Duodenal mucosa (tissue), 2 donors: ENCODE data around the gene LINC00305.

Experiments used
- H3K27ac ChIP-seq: one replicate; pipeline ENCODE4 v1.7.0; 2013; ENCODE audit warnings: low read depth, low read length
- H3K27me3 ChIP-seq, 2 donors: one replicate each; pipeline ENCODE4 v1.7.0; 2013; ENCODE audit warnings: low read length in 2 of 2, control low read depth in 1 of 2; ENCODE audit not compliant: insufficient read depth in 2 of 2, control insufficient read depth in 1 of 2
- H3K36me3 ChIP-seq, 2 donors: one replicate each; pipeline ENCODE4 v1.7.0; 2013; ENCODE audit warnings: low read length in 2 of 2, control low read depth in 1 of 2; ENCODE audit not compliant: insufficient read depth in 2 of 2, control insufficient read depth in 1 of 2
- H3K4me1 ChIP-seq, 2 donors: one replicate each; pipeline ENCODE4 v1.7.0; 2013; ENCODE audit warnings: low read length in 2 of 2, control low read depth in 1 of 2; ENCODE audit not compliant: insufficient read depth in 2 of 2, control insufficient read depth in 1 of 2
- H3K4me3 ChIP-seq, 2 donors: one replicate each; pipeline ENCODE4 v1.7.0; 2013; ENCODE audit warnings: low read length in 2 of 2, low read depth in 1 of 2
- H3K9ac ChIP-seq, 2 donors: one replicate each; pipeline ENCODE4 v1.7.0; 2013; ENCODE audit warnings: low read length in 2 of 2, low read depth in 1 of 2
- H3K9me3 ChIP-seq, 2 donors: one replicate each; pipeline ENCODE4 v1.7.0; 2013; ENCODE audit warnings: low read length in 2 of 2, control low read depth in 1 of 2; ENCODE audit not compliant: control insufficient read depth in 1 of 2

Gene LINC00305

GRCh38 chr18:64148988-64149387 lies at the start of gene LINC00305:
LINC00305 (minus strand) TSS chr18:64149088.
- H3K27me3 ChIP-seq = no peaks in the 10 kb centered on the region

DNA sequence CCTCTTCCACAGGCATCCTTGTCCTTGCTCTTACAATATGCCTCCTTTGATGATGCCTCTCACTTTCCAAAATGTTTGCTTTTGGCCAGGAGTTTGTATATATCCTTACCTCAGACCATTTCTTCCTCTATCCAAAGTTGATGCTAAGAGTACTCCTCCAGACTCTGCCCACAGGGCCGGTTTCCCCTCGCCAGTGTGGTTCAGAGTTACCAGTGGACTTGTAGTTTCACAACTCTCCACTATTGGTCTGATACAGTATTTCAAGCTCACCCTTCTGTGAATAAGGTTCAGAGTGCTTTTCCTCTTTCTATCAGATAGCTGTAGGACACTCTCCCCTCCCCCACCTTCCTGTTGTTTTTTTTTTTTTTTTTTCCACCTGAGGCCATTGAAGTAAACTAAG lies 42.2 kb upstream of the LINC00305 start:
- Histone ChIP-seq H3K9me3 (no peaks in the 10 kb centered on the region), H3K27me3 (no peaks in the 10 kb centered on the region), H3K36me3 (no peaks in the 10 kb centered on the region), H3K27ac (no peak overlapping the region), H3K9ac (no peak overlapping the region), H3K4me3 (no peak overlapping the region), H3K4me1 (no peaks in the 10 kb centered on the region)

More at GRCh38 chr18:64148988-64149387, at the start of gene LINC00305:
- no peak within 1 kb of the TSS for H3K27ac ChIP-seq
- no peaks in the 10 kb centered on the region for H3K36me3 ChIP-seq
- no peak within 1 kb of the TSS for H3K4me3 ChIP-seq
- no peaks in the 10 kb centered on the region for H3K4me1 ChIP-seq
- no peak within 1 kb of the TSS for H3K9ac ChIP-seq
- H3K9me3 ChIP-seq = no peaks in the 10 kb centered on the region

GRCh38 chr18:64185987-64186386 lies 37.1 kb upstream of the LINC00305 start:
- Histone ChIP-seq H3K4me3 (no peak overlapping the region), H3K9ac (no peak overlapping the region), H3K27me3 (no peaks in the 10 kb centered on the region), H3K9me3 (no peaks in the 10 kb centered on the region), H3K36me3 (no peaks in the 10 kb centered on the region), H3K27ac (no peak overlapping the region), H3K4me1 (no peaks in the 10 kb centered on the region)

DNA sequence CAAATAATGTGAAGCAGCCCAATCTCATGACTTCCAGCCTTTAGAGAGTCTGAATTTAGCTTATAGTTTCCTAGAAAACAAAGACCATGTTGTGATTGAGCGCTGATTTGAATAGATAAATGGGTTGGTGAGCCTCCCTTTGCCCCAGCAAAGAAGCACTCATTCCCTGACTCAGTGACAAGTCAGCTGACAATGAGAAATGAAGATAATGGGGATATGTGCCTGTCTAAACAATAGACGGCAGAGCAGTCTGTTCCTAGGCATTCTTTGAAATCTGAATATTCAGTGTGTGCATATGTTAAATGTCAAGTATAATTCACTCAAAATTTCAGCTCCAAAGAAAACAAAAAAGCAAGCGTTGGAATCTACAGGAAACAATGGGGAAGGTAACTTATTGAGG lies 34.8 kb upstream of the LINC00305 start:
- no peak overlapping the region for H3K4me3 ChIP-seq
- no peaks in the 10 kb centered on the region for H3K4me1 ChIP-seq
- H3K27ac ChIP-seq = no peak overlapping the region
- no peaks in the 10 kb centered on the region for H3K36me3 ChIP-seq
- no peaks in the 10 kb centered on the region for H3K27me3 ChIP-seq
- no peaks in the 10 kb centered on the region for H3K9me3 ChIP-seq
- H3K9ac ChIP-seq = no peak overlapping the region

- Histone ChIP-seq H3K27me3 (no peaks in the 10 kb centered on the region), H3K9me3 (no peaks in the 10 kb centered on the region), H3K27ac (no peak overlapping the region), H3K4me1 (no peaks in the 10 kb centered on the region), H3K9ac (no peak overlapping the region), H3K4me3 (no peak overlapping the region), H3K36me3 (no peaks in the 10 kb centered on the region)
Observed at GRCh38 chr18:64180617-64181016, 31.7 kb upstream of the LINC00305 start.

GRCh38 chr18:64180171-64180570 lies 31.3 kb upstream of the LINC00305 start:
- no peak overlapping the region for H3K4me3 ChIP-seq
- H3K27ac ChIP-seq = no peak overlapping the region
- H3K36me3 ChIP-seq = no peaks in the 10 kb centered on the region
- H3K4me1 ChIP-seq = no peaks in the 10 kb centered on the region
- no peak overlapping the region for H3K9ac ChIP-seq
- no peaks in the 10 kb centered on the region for H3K9me3 ChIP-seq
- no peaks in the 10 kb centered on the region for H3K27me3 ChIP-seq

- Histone ChIP-seq H3K4me1 (no peaks in the 10 kb centered on the region), H3K27ac (no peak overlapping the region), H3K9me3 (no peaks in the 10 kb centered on the region), H3K36me3 (no peaks in the 10 kb centered on the region), H3K27me3 (no peaks in the 10 kb centered on the region), H3K4me3 (no peak overlapping the region), H3K9ac (no peak overlapping the region)
Observed at GRCh38 chr18:64179556-64180080, 30.7 kb upstream of the LINC00305 start.

DNA sequence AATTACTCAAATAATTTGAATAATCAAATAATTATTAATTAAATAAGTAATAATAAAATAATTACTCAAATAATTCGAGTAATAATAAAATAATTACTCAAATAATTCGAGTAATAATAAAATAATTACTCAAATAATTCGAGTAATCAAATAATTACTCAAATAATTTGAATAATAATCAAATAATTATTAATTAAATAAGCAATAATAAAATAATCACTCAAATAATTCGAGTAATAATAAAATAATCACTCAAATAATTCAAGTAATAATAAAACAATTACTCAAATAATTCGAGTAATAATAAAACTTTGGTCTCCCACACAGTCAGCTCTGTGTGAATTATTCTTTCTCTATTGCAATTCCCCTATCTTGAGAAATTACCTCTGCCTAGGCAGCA lies 30.0 kb upstream of the LINC00305 start:
- Histone ChIP-seq H3K9ac (no peak overlapping the region), H3K27me3 (no peaks in the 10 kb centered on the region), H3K27ac (no peak overlapping the region), H3K9me3 (no peaks in the 10 kb centered on the region), H3K4me3 (no peak overlapping the region), H3K36me3 (no peaks in the 10 kb centered on the region), H3K4me1 (no peaks in the 10 kb centered on the region)

DNA sequence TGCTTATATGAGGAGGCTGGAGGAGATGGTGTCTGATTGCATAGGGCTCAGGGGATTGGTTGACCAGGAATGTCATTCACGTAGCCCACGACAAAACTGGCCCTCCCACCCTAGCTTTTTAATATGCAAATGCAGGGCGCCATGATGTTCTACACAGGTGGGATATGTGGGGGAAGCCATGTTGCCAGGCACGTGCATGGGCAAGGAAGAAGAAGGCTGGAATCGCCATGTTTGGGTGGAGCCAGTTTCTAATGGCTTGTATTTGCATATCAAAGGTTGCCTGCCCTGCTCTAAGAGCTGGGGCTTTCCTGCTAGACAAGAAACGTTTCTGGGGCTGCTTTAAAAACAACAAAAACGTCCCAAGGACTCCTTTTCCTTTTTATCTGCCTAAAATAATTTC lies 26.5 kb upstream of the LINC00305 start:
- Histone ChIP-seq H3K9me3 (no peaks in the 10 kb centered on the region), H3K4me3 (no peak overlapping the region), H3K4me1 (no peaks in the 10 kb centered on the region), H3K36me3 (no peaks in the 10 kb centered on the region), H3K27ac (no peak overlapping the region), H3K9ac (no peak overlapping the region), H3K27me3 (no peaks in the 10 kb centered on the region)

DNA sequence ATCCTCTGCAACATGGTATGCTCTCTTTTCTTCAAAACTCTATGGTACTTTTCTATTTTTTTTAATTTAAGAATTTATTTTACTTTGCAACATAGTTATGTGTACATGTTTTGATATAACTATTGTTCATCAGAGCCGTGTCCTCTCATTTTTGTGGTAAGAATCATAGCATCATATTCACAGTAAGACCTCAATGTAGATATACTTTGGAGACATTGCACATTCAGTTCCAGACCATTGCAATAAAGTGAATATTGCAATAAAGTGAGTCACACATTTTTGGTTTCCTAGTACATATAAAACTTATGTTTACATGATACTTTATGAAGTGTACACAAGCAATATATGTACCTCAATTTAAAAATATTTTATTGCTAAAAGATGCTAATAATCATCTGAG lies 22.7 kb upstream of the LINC00305 start:
- Histone ChIP-seq H3K9ac (no peak overlapping the region), H3K4me3 (no peak overlapping the region), H3K4me1 (no peaks in the 10 kb centered on the region), H3K36me3 (no peaks in the 10 kb centered on the region), H3K9me3 (no peaks in the 10 kb centered on the region), H3K27me3 (no peaks in the 10 kb centered on the region), H3K27ac (no peak overlapping the region)

DNA sequence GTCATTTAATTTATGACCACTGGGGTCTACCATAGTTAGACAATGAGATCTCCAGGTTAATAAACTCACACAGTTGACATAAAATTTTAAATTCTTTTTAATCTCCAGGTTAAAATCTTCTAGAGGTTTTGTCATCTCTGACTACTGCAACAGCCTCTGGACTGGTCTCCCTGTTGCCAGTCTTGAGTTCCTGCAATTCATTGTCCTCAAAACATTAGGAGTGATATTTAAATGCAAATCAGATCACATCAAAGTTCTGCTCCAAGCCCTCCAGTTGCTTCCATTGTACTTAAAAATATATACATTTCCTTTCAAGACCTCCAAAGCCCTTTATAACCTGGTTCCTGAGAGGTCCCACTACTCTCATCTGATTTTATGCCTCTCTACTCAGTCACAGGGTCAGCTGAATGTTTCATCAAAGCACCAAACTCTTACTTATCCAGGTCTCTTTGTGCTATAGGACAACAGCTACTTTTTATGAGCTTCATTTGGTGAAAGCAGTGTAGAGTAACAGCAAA lies 18.6 kb upstream of the LINC00305 start:
- Histone ChIP-seq H3K36me3 (no peaks in the 10 kb centered on the region), H3K9ac (no peak overlapping the region), H3K27me3 (no peaks in the 10 kb centered on the region), H3K9me3 (no peaks in the 10 kb centered on the region), H3K27ac (no peak overlapping the region), H3K4me1 (no peaks in the 10 kb centered on the region), H3K4me3 (no peak overlapping the region)
